Muscle of leg (tissue), 16 donors: ENCODE measurements around the gene ARMC10. TPM values are rescaled to one million over a fixed set of nuclear protein-coding genes. Genes with fewer than 3 reads are reported as not detected.
"Not testable (repeated sequence)": the region's sequence is repeated elsewhere in the genome, so short reads cannot be mapped to it uniquely, and the experiment has no call there.

Experiments used
- DNase-seq: peaks from one replicate; pipeline ENCODE4 v3.0.0; 2013
- H3K27ac ChIP-seq: one replicate; pipeline ENCODE4 v1.5.1; 2013; ENCODE audit warnings: mild to moderate bottlenecking, low read length, control low read depth
- H3K27me3 ChIP-seq: one replicate; pipeline ENCODE4 v1.6.1; 2013; ENCODE audit warnings: low read length; ENCODE audit not compliant: control insufficient read depth, insufficient read depth
- H3K36me3 ChIP-seq: one replicate; pipeline ENCODE4 v1.6.1; 2013; ENCODE audit warnings: low read length; ENCODE audit not compliant: control insufficient read depth, insufficient read depth
- H3K4me1 ChIP-seq: one replicate; pipeline ENCODE4 v1.6.1; 2013; ENCODE audit warnings: low read length; ENCODE audit not compliant: control insufficient read depth, insufficient read depth
- H3K4me3 ChIP-seq: one replicate; pipeline ENCODE4 v1.5.1; 2013; ENCODE audit warnings: low read length, control low read depth
- H3K9me3 ChIP-seq: replicated peaks from 2 replicates; pipeline ENCODE4 v1.6.1; 2013; ENCODE audit warnings: low read depth, low read length; ENCODE audit not compliant: control insufficient read depth
- WGBS: methylation state at CpG from one replicate; pipeline ENCODE4 v1.1.5; 2013; ENCODE audit warnings: missing lambda C conversion rate; ENCODE audit not compliant: insufficient coverage; 5-methylcytosine and 5-hydroxymethylcytosine counted together
- long read RNA-seq, 11 donors: transcript quantifications; one replicate each; lab custom pipeline, GENCODE V29; 2026
- polyA plus RNA-seq, 8 donors: library from polyadenylated mRNA; unstranded; fragments of 120-200 nt; gene quantifications; one replicate each; pipeline versions ENCODE4 v1.2.1 to v1.2.3, GENCODE V29; 2013; ENCODE audit warnings: inconsistent platforms in 1 of 8, low replicate concordance in 1 of 8; ENCODE audit not compliant: insufficient read length in 8 of 8, insufficient read depth in 1 of 8
- total RNA-seq: library from RNA; stranded (reverse); fragments of 120-200 nt; gene quantifications from one replicate; pipeline ENCODE4 v1.2.4, GENCODE V29; 2013

Gene ARMC10
- total RNA-seq (18.1 TPM), polyA plus RNA-seq (10 to 100 TPM; 18.7 to 29.9 (median 21.4) TPM)
- long read RNA-seq, donor 1, partial matches to known transcripts: 0 of 2 reads
- long read RNA-seq, donor 1, other reads (novel, unspliced or antisense): 0 of 2 reads
- long read RNA-seq, donor 2, partial matches to known transcripts: 0 of 2 reads
- long read RNA-seq, donor 2, other reads (novel, unspliced or antisense): 0 of 2 reads
- long read RNA-seq, donor 3, transcript ARMC10-208 (6 exons, 2,524 nt): major isoform, 5 of 9 reads
- long read RNA-seq, donor 3, partial matches to known transcripts: 0 of 9 reads
- long read RNA-seq, donor 3, other reads (novel, unspliced or antisense): 0 of 9 reads
- long read RNA-seq, donor 4, transcript ARMC10-208 (6 exons, 2,524 nt): major isoform, 6 of 12 reads
- long read RNA-seq, donor 4, partial matches to known transcripts: 0 of 12 reads
- long read RNA-seq, donor 4, other reads (novel, unspliced or antisense): 0 of 12 reads
- long read RNA-seq, donor 5, transcript ARMC10-208 (6 exons, 2,524 nt): major isoform, 12 of 24 reads
- long read RNA-seq, donor 5, transcript ARMC10-202 (7 exons, 2,635 nt): minor isoform, 8 of 24 reads
- long read RNA-seq, donor 5, partial matches to known transcripts: 0 of 24 reads
- long read RNA-seq, donor 5, other reads (novel, unspliced or antisense): 0 of 24 reads
- long read RNA-seq, donor 6, transcript ARMC10-208 (6 exons, 2,524 nt): major isoform, 8 of 18 reads
- long read RNA-seq, donor 6, transcript ARMC10-202 (7 exons, 2,635 nt): minor isoform, 7 of 18 reads
- long read RNA-seq, donor 6, partial matches to known transcripts: 0 of 18 reads
- long read RNA-seq, donor 6, other reads (novel, unspliced or antisense): 0 of 18 reads
- long read RNA-seq, donor 7, transcript ARMC10-208 (6 exons, 2,524 nt): major isoform, 7 of 12 reads
- long read RNA-seq, donor 7, partial matches to known transcripts: 0 of 12 reads
- long read RNA-seq, donor 7, other reads (novel, unspliced or antisense): 0 of 12 reads
- long read RNA-seq, donor 8, transcript ARMC10-208 (6 exons, 2,524 nt): major isoform, 5 of 9 reads
- long read RNA-seq, donor 8, partial matches to known transcripts: 0 of 9 reads
- long read RNA-seq, donor 8, other reads (novel, unspliced or antisense): 0 of 9 reads
- long read RNA-seq, donor 9, partial matches to known transcripts: 0 of 6 reads
- long read RNA-seq, donor 9, other reads (novel, unspliced or antisense): 0 of 6 reads
- long read RNA-seq, donor 10, transcript ARMC10-208 (6 exons, 2,524 nt): major isoform, 8 of 19 reads
- long read RNA-seq, donor 10, partial matches to known transcripts: 8 of 19 reads
- long read RNA-seq, donor 10, other reads (novel, unspliced or antisense): 0 of 19 reads
- long read RNA-seq, donor 11, transcript ARMC10-208 (6 exons, 2,524 nt): major isoform, 5 of 9 reads
- long read RNA-seq, donor 11, partial matches to known transcripts: 0 of 9 reads
- long read RNA-seq, donor 11, other reads (novel, unspliced or antisense): 0 of 9 reads

DNA sequence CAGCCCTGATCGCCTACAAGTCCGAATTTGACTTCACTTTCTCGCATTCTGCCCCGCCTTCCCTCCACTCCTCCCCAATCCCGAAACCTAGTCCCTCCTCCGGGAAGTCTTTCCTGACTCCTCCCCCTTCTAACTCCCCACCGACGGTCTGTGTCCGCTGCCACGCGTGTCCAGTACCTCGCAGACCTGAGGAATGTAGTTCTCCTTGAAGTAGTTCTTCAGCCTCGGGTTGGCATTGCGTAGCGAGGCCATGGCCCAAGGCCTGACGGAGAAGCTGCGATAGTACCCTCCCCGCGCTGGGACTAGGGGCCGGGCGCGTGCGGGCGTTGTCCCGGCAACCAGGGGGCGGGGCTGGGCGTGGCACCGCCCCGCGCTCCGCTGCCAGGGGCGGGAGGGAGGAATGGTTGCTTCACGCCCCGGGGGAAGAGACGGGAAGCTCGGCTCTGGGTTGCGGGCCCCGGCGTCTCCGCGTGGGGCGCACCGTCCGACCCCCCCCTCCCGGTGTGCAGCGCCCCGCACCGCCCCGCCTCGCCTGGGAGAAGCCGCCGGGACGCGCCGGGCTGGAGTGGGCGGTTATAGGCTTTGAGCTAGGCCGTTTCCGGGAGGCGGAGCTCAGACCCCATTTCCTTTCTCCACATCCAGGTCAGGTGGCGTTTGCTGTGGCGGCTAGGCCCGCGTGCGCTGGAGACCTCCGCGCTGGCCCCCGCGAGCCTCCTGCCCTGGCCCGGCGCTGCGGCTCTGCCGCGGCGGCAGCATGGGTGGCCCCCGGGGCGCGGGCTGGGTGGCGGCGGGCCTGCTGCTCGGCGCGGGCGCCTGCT, at the start of gene ARMC10, which contains the start of gene FBXL13:
TSS of gene ARMC10 (plus strand) at position 622 of the 818 bp plus-strand sequence. CDS start at position 755, 133 bp downstream.
TSS of gene FBXL13 (minus strand) at position 278 of the 818 bp plus-strand sequence.
- under 1% methylated on average over 69 of the region's 83 CpGs for WGBS
- H3K4me1 ChIP-seq: peaks cover 13% of the 10 kb centered on the region
- H3K27ac ChIP-seq: peak within 1 kb of the TSS; percentile 93
- no peaks in the 10 kb centered on the region for H3K27me3 ChIP-seq
- DNase-seq: peak; percentile 97
- H3K4me3 ChIP-seq: peak within 1 kb of the TSS; percentile 86
- H3K9me3 ChIP-seq: no peaks in the 10 kb centered on the region
- H3K36me3 ChIP-seq: no peaks in the 10 kb centered on the region

DNA sequence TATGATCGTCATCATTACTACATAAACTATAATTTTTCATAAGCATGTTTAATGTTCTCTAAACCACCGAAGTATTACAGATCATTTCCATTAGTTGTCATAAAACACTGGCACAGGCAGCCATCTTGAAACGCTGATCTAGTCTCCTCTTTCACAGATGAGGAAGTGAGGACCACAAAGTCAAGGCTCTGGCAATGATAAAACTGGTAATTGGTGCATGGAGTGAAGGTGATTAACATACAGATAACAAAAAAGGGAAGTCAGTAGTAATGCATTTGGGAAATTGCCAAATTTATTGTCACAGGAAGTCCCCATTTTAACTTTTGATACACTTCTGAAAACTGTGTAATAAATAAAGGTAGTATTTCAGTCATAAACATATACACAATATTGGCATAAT, 49.6 kb upstream of the ARMC10 start:
- H3K36me3 ChIP-seq: no peaks in the 10 kb centered on the region

GRCh38 chr7:103031024-103031423, 43.9 kb upstream of the ARMC10 start:
- no peaks in the 10 kb centered on the region for H3K9me3 ChIP-seq
- no CpG with 5 or more reads among the region's 1 CpG for WGBS

More for the DNA sequence above, 49.6 kb upstream of the ARMC10 start:
- no peak overlapping the region for H3K4me3 ChIP-seq
- no peak for DNase-seq
- no peaks in the 10 kb centered on the region for H3K9me3 ChIP-seq
- no peaks in the 10 kb centered on the region for H3K4me1 ChIP-seq
- WGBS: 100% methylated on average over 1 of the region's 3 CpGs
- no peak overlapping the region for H3K27ac ChIP-seq
- no peaks in the 10 kb centered on the region for H3K27me3 ChIP-seq

GRCh38 chr7:103031781-103032180, 43.2 kb upstream of the ARMC10 start:
- Histone ChIP-seq H3K4me3 (no peak overlapping the region), H3K36me3 (no peaks in the 10 kb centered on the region), H3K9me3 (no peaks in the 10 kb centered on the region), H3K27ac (no peak overlapping the region), H3K4me1 (no peaks in the 10 kb centered on the region), H3K27me3 (no peaks in the 10 kb centered on the region)
- WGBS: no CpG with 5 or more reads among the region's 1 CpG
- DNase-seq: no peak

More at GRCh38 chr7:103031024-103031423, 43.9 kb upstream of the ARMC10 start:
- Histone ChIP-seq H3K4me3 (no peak overlapping the region), H3K4me1 (no peaks in the 10 kb centered on the region), H3K27ac (no peak overlapping the region), H3K27me3 (no peaks in the 10 kb centered on the region), H3K36me3 (no peaks in the 10 kb centered on the region)
- DNase-seq: no peak

DNA sequence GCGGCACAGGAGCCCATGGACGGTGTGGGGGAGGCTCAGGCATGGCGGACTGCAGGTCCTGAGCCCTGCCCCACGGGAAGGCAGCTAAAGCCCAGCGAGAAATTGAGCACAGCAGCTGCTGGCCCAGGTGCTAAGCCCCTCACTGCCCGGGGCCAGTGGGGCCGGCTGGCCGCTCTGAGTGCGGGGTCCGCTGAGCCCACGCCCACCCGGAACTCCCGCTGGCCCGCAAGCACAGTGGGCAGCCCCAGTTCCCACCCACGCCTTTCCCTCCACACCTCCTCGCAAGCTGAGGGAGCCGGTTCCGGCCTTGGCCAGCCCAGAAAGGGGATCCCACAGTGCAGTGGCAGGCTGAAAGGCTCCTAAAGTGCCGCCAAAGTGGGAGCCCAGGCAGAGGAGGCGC, 40.6 kb upstream of the ARMC10 start:
- WGBS: 88% methylated on average over 15 of the region's 20 CpGs
- H3K9me3 ChIP-seq, H3K4me3 ChIP-seq, H3K27ac ChIP-seq, H3K4me1 ChIP-seq, DNase-seq, H3K36me3 ChIP-seq, H3K27me3 ChIP-seq: not testable (repeated sequence)

DNA sequence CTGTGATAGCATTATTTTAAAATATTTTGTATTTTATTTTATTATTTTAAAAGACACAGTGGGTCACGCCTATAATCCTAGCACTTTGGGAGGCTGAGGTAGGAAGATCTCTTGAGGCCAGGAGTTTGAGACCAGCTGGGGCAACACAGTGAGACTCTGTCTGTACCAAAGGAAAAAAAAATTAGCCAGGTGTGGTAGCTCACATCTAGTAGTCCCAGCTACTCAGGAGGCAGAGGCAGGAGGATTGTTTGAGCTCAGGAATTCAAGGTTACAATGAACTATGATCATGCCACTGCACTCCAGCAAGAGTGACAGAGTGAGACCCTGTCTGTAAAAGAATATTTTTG, 37.5 kb upstream of the ARMC10 start:
- no peaks in the 10 kb centered on the region for H3K9me3 ChIP-seq
- no peaks in the 10 kb centered on the region for H3K4me1 ChIP-seq
- no peaks in the 10 kb centered on the region for H3K27me3 ChIP-seq
- no peaks in the 10 kb centered on the region for H3K36me3 ChIP-seq
- no CpG with 5 or more reads among the region's 1 CpG for WGBS
- H3K27ac ChIP-seq: no peak overlapping the region
- no peak overlapping the region for H3K4me3 ChIP-seq
- no peak for DNase-seq

- not testable (repeated sequence) for H3K27ac ChIP-seq, DNase-seq, H3K9me3 ChIP-seq, H3K4me3 ChIP-seq, H3K27me3 ChIP-seq, H3K36me3 ChIP-seq, H3K4me1 ChIP-seq
- 79% methylated on average over 14 of the region's 20 CpGs for WGBS
Measured at GRCh38 chr7:103037823-103038739, 36.9 kb upstream of the ARMC10 start.

DNA sequence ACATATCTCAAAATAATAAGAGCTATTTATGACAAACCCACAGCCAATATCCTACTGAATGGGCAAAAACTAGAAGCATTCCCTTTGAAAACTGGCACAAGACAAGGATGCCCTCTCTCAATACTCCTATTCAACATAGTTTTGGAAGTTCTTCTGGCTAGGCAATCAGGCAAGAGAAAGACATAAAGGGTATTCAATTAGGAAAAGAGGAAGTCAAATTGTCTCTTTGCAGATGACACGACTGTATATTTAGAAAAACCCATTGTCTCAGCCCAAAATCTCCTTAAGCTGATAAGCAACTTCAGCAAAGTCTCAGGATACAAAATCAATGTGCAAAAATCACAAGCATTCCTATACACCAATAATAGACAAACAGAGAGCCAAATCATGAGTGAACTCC, 33.1 kb upstream of the ARMC10 start:
- WGBS: no CpG with 5 or more reads among the region's 1 CpG
- not testable (repeated sequence) for H3K4me3 ChIP-seq, H3K27ac ChIP-seq, DNase-seq, H3K36me3 ChIP-seq, H3K4me1 ChIP-seq, H3K27me3 ChIP-seq, H3K9me3 ChIP-seq
